Liver (tissue), 9 donors: Measurements from ENCODE around the gene TMEM45B. TPM values are rescaled to one million over a fixed set of nuclear protein-coding genes. Genes with fewer than 3 reads are reported as not detected.

ENCODE experiments used
- DNase-seq: peaks from one replicate; pipeline ENCODE4 v3.0.0-alpha.2; 2017; ENCODE audit warnings: low spot score
- H3K27ac ChIP-seq, 2 donors: one replicate each; pipeline ENCODE4 v1.7.0; 2013; ENCODE audit warnings: inconsistent platforms in 2 of 2, low read length in 2 of 2, control low read depth in 1 of 2, low read depth in 1 of 2, mild to moderate bottlenecking in 1 of 2
- H3K27me3 ChIP-seq, 4 donors: one replicate each; pipeline versions ENCODE4 v1.6.1 to v1.7.0; 2013; ENCODE audit warnings: low read length in 3 of 4, inconsistent platforms in 1 of 4, mild to moderate bottlenecking in 1 of 4, moderate library complexity in 1 of 4; ENCODE audit not compliant: control insufficient read depth in 4 of 4, insufficient read depth in 4 of 4
- H3K36me3 ChIP-seq, 4 donors: one replicate each; pipeline versions ENCODE4 v1.6.1 to v1.7.0; 2013; ENCODE audit warnings: low read length in 3 of 4, mild to moderate bottlenecking in 3 of 4, low read depth in 1 of 4, moderate library complexity in 1 of 4; ENCODE audit not compliant: control insufficient read depth in 4 of 4, insufficient read depth in 3 of 4
- H3K4me1 ChIP-seq, 4 donors: one replicate each; pipeline versions ENCODE4 v1.6.1 to v1.7.0; 2013; ENCODE audit warnings: low read length in 3 of 4, mild to moderate bottlenecking in 3 of 4, moderate library complexity in 1 of 4; ENCODE audit not compliant: control insufficient read depth in 4 of 4, insufficient read depth in 4 of 4
- H3K4me3 ChIP-seq, 3 donors: one replicate each; pipeline versions ENCODE4 v1.6.1 to v1.7.0; 2013; ENCODE audit warnings: low read length in 3 of 3, control low read depth in 1 of 3, low read depth in 1 of 3, mild to moderate bottlenecking in 1 of 3
- H3K9ac ChIP-seq, 2 donors: one replicate each; pipeline ENCODE4 v1.7.0; 2013; ENCODE audit warnings: low read length in 2 of 2, mild to moderate bottlenecking in 2 of 2, moderate library complexity in 2 of 2, control low read depth in 1 of 2, low read depth in 1 of 2
- H3K9me3 ChIP-seq, 4 donors: one replicate each; pipeline versions ENCODE4 v1.6.1 to v1.7.0; 2013; ENCODE audit warnings: low read length in 3 of 4; ENCODE audit not compliant: control insufficient read depth in 4 of 4
- EGR1 ChIP-seq, 2 donors: IDR thresholded peaks; 2 replicates each; pipeline ENCODE4 v1.6.1; 2016 to 2018; ENCODE audit warnings: antibody characterized with exemption in 2 of 2, low read depth in 2 of 2
- FOXA1 ChIP-seq: IDR thresholded peaks from 2 replicates; pipeline ENCODE4 v1.6.1; 2016; ENCODE audit warnings: antibody characterized with exemption
- FOXA2 ChIP-seq: IDR thresholded peaks from 2 replicates; pipeline ENCODE4 v1.6.1; 2016; ENCODE audit warnings: antibody characterized with exemption
- GABPA ChIP-seq, 2 donors: IDR thresholded peaks in 1 of 2; conservative IDR thresholded peaks in 1 of 2; 2 replicates each; pipeline ENCODE4 v1.6.1; 2016; ENCODE audit warnings: antibody characterized with exemption in 2 of 2, mild to moderate bottlenecking in 1 of 2, moderate library complexity in 1 of 2
- HNF4A ChIP-seq, 2 donors: conservative IDR thresholded peaks; 2 replicates each; pipeline ENCODE4 v1.6.1; 2016; ENCODE audit warnings: antibody characterized with exemption in 2 of 2, mild to moderate bottlenecking in 2 of 2
- HNF4G ChIP-seq: IDR thresholded peaks from 2 replicates; pipeline ENCODE4 v1.6.1; 2016; ENCODE audit warnings: antibody characterized with exemption
- JUND ChIP-seq, 2 donors: IDR thresholded peaks; 2 replicates each; pipeline ENCODE4 v1.6.1; 2016; ENCODE audit warnings: antibody characterized with exemption in 2 of 2
- NR2F2 ChIP-seq: IDR thresholded peaks from 2 replicates; pipeline ENCODE4 v1.6.1; 2016; ENCODE audit warnings: antibody characterized with exemption
- RAD21 ChIP-seq, 2 donors: IDR thresholded peaks; 2 replicates each; pipeline ENCODE4 v1.6.1; 2016; ENCODE audit warnings: antibody characterized with exemption in 2 of 2, mild to moderate bottlenecking in 2 of 2
- RXRA ChIP-seq, 2 donors: IDR thresholded peaks; 2 replicates each; pipeline ENCODE4 v1.6.1; 2017 to 2018; ENCODE audit warnings: antibody characterized with exemption in 2 of 2, mild to moderate bottlenecking in 1 of 2
- SP1 ChIP-seq: IDR thresholded peaks from 2 replicates; pipeline ENCODE4 v1.6.1; 2018; ENCODE audit warnings: antibody characterized with exemption, mild to moderate bottlenecking
- TAF1 ChIP-seq: conservative IDR thresholded peaks from 2 replicates; pipeline ENCODE4 v1.6.1; 2016; ENCODE audit warnings: antibody characterized with exemption, mild to moderate bottlenecking
- YY1 ChIP-seq: IDR thresholded peaks from 2 replicates; pipeline ENCODE4 v1.6.1; 2016; ENCODE audit warnings: antibody characterized with exemption, mild to moderate bottlenecking
- WGBS: extraction: QIAGEN DNeasy Blood & Tissue Kit; methylation state at CpG from one replicate; pipeline ENCODE4 v1.1.7; 2013; 5-methylcytosine and 5-hydroxymethylcytosine counted together
- polyA plus RNA-seq, 2 donors: library from polyadenylated mRNA; stranded (reverse) in 1 of 2; unstranded in 1 of 2; fragments of 200-250 nt in 1 of 2; fragments of >200 nt in 1 of 2; fragmentation: Nextera tagmentation in 1 of 2; extraction: Ambion mirVana in 1 of 2; gene quantifications; one replicate each; pipeline versions ENCODE4 v1.2.1 to v1.2.3, GENCODE V29; 2013 to 2015
- total RNA-seq, 2 donors: library from RNA; depleted of rRNA; stranded (reverse); fragments of >200 nt; gene quantifications; one replicate each; pipeline ENCODE4 v1.2.3, GENCODE V29; 2014
- TF ChIP-seq, protein P1 (sequence below): fragments of 150-350 bp; IDR thresholded peaks from 2 replicates; pipeline ENCODE4 v1.5.1; 2017; ENCODE audit warnings: improper control_type of control experiment, low read depth, low read length; ENCODE audit not compliant: missing input control
- TF ChIP-seq, protein P2 (sequence below): IDR thresholded peaks from 2 replicates; pipeline ENCODE4 v1.6.1; 2016; ENCODE audit warnings: antibody characterized with exemption
- TF ChIP-seq, protein P3 (sequence below): IDR thresholded peaks from 2 replicates; pipeline ENCODE4 v1.6.1; 2016; ENCODE audit warnings: antibody characterized with exemption
- TF ChIP-seq, protein P4 (sequence below): IDR thresholded peaks from 2 replicates; pipeline ENCODE4 v1.6.1; 2016; ENCODE audit warnings: antibody characterized with exemption, mild to moderate bottlenecking
- TF ChIP-seq, protein P5 (sequence below): IDR thresholded peaks from 2 replicates; pipeline ENCODE4 v1.6.1; 2016; ENCODE audit warnings: antibody characterized with exemption
- donor health status: healthy.
- donor health status: healthy.
- donor health status: healthy.
- donor health status: healthy.
- donor health status: healthy.

Gene TMEM45B
- total and polyA plus RNA-seq, 4 donors = 5.5 to 23.7 (median 6.7) TPM

DNA sequence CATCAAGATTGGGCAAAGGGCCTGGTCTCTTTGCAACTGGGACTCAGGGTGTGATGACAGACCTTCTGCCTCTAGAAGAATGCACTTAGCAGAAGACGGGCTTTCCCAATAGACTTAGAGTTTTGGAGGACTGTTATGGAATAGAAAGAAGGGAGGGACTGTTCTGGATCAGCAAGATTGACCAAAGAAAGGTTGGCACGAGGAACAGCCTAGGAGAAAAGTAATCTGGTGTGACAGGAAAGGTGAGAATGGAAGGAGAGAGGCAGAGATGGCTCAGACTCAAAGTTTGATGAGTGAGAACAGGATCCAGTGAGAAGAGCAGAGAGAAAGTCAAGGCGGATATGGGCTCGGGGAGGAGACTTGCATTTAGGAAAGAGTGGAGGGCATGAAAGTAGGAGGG is 23.0 kb upstream of the TMEM45B start:
- DNase-seq = no peak
- Histone ChIP-seq H3K9me3 (peaks cover 0 to 3% (median 1%) of the 10 kb centered on the region in 4 donors), H3K27ac (no peak overlapping the region), H3K27me3 (no peaks in the 10 kb centered on the region), H3K36me3 (no peaks in the 10 kb centered on the region), H3K4me1 (peaks cover 3 to 17% (median 13%) of the 10 kb centered on the region in 4 donors), H3K9ac (no peak overlapping the region), H3K4me3 (no peak overlapping the region)
- 68% methylated on average over 4 of the region's 4 CpGs for WGBS
- TF ChIP-seq, protein P1, sequence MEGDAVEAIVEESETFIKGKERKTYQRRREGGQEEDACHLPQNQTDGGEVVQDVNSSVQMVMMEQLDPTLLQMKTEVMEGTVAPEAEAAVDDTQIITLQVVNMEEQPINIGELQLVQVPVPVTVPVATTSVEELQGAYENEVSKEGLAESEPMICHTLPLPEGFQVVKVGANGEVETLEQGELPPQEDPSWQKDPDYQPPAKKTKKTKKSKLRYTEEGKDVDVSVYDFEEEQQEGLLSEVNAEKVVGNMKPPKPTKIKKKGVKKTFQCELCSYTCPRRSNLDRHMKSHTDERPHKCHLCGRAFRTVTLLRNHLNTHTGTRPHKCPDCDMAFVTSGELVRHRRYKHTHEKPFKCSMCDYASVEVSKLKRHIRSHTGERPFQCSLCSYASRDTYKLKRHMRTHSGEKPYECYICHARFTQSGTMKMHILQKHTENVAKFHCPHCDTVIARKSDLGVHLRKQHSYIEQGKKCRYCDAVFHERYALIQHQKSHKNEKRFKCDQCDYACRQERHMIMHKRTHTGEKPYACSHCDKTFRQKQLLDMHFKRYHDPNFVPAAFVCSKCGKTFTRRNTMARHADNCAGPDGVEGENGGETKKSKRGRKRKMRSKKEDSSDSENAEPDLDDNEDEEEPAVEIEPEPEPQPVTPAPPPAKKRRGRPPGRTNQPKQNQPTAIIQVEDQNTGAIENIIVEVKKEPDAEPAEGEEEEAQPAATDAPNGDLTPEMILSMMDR = no peak
- TF ChIP-seq EGR1 (IDR thresholded peaks at IDR 0.05; ENCODE audit: low read depth in 2 of 2) (no peak), RXRA (IDR thresholded peaks at IDR 0.05) (no peak), NR2F2 (no peak), FOXA1 (no peak), TAF1 (no peak), YY1 (no peak), HNF4G (no peak), FOXA2 (no peak), GABPA (IDR thresholded peaks at IDR 0.05 in 1 of 2, conservative IDR thresholded peaks at IDR 0.05 in 1 of 2) (no peak), SP1 (no peak), JUND (IDR thresholded peaks at IDR 0.05) (no peak), HNF4A (conservative IDR thresholded peaks at IDR 0.05) (no peak), RAD21 (IDR thresholded peaks at IDR 0.05) (no peak)
- TF ChIP-seq, protein P2, sequence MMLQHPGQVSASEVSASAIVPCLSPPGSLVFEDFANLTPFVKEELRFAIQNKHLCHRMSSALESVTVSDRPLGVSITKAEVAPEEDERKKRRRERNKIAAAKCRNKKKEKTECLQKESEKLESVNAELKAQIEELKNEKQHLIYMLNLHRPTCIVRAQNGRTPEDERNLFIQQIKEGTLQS = no peak
- TF ChIP-seq, protein P3, sequence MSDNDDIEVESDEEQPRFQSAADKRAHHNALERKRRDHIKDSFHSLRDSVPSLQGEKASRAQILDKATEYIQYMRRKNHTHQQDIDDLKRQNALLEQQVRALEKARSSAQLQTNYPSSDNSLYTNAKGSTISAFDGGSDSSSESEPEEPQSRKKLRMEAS = no peak
- TF ChIP-seq, protein P4, sequence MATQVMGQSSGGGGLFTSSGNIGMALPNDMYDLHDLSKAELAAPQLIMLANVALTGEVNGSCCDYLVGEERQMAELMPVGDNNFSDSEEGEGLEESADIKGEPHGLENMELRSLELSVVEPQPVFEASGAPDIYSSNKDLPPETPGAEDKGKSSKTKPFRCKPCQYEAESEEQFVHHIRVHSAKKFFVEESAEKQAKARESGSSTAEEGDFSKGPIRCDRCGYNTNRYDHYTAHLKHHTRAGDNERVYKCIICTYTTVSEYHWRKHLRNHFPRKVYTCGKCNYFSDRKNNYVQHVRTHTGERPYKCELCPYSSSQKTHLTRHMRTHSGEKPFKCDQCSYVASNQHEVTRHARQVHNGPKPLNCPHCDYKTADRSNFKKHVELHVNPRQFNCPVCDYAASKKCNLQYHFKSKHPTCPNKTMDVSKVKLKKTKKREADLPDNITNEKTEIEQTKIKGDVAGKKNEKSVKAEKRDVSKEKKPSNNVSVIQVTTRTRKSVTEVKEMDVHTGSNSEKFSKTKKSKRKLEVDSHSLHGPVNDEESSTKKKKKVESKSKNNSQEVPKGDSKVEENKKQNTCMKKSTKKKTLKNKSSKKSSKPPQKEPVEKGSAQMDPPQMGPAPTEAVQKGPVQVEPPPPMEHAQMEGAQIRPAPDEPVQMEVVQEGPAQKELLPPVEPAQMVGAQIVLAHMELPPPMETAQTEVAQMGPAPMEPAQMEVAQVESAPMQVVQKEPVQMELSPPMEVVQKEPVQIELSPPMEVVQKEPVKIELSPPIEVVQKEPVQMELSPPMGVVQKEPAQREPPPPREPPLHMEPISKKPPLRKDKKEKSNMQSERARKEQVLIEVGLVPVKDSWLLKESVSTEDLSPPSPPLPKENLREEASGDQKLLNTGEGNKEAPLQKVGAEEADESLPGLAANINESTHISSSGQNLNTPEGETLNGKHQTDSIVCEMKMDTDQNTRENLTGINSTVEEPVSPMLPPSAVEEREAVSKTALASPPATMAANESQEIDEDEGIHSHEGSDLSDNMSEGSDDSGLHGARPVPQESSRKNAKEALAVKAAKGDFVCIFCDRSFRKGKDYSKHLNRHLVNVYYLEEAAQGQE = no peak
- TF ChIP-seq, protein P5, sequence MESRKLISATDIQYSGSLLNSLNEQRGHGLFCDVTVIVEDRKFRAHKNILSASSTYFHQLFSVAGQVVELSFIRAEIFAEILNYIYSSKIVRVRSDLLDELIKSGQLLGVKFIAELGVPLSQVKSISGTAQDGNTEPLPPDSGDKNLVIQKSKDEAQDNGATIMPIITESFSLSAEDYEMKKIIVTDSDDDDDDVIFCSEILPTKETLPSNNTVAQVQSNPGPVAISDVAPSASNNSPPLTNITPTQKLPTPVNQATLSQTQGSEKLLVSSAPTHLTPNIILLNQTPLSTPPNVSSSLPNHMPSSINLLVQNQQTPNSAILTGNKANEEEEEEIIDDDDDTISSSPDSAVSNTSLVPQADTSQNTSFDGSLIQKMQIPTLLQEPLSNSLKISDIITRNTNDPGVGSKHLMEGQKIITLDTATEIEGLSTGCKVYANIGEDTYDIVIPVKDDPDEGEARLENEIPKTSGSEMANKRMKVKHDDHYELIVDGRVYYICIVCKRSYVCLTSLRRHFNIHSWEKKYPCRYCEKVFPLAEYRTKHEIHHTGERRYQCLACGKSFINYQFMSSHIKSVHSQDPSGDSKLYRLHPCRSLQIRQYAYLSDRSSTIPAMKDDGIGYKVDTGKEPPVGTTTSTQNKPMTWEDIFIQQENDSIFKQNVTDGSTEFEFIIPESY = no peak
